Dedifferentiated amniotic fluid mesenchymal stem cell (primary cell): ENCODE measurements around the gene TOP2B.

Experiments
- DNase-seq: peaks from one replicate; pipeline ENCODE4 v3.0.0-alpha.2; 2016; ENCODE audit errors: extremely low spot score

Gene TOP2B

DNA sequence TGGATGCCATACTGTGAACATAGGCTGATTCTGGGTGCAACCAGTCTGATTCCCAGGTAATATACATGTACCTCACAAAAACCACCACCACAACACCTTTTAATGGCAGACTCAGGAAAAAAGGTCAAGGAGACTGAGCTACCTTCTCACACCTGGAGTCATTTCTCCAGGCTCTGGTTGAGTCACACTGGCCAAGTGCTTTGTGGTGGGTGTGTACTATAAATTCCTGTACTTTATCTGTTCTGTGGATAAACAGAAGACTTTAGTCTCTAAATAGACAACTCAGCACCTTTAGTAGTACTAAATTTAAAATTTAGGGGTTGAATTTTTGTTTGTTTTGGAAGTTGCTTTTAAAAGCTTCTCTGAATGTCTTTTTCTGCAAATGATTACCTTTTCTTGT is 46.7 kb downstream of the TOP2B start:
- no peak for DNase-seq

DNA sequence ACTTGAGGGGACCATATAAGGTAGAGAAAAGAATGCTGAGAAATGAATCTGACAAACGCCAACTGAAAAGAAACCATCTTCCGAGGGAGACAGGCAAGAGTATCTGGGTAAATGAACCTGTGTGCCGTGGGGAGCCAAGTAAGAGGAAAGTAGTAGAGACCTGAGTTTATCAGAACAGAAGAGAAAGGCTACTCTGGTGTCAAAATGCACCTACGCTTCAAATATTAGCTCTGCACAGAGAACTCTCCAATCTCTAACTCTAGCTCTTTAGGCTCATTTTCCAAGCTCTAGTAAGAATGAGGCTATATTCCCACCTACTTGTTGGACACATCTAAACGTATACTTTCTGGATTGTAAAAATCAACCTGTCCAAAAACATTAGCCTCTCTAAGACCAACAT is 53.5 kb downstream of the TOP2B start:
- no peak for DNase-seq

- no peak for DNase-seq
Measured at GRCh38 chr3:25610779-25611178, 53.9 kb downstream of the TOP2B start.

DNA sequence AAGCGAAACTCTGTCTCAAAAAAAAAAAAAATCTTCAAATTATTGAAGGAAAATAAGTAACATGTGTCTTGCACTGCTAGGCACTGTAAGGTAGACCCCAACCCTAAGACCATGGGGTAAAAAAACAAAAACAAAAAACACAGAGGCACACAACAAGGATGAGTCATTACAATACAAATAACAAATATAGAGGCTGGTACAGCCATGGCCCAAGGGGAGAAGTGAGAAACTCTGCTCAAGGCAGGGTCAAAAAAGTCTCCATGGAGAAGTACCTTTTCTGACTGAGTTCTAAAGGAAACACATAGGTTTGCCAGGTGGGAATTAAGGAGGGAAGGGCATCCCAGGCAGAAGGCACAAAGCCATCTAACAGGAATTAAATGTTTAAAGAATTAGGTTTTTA is 54.5 kb downstream of the TOP2B start:
- DNase-seq: no peak

DNA sequence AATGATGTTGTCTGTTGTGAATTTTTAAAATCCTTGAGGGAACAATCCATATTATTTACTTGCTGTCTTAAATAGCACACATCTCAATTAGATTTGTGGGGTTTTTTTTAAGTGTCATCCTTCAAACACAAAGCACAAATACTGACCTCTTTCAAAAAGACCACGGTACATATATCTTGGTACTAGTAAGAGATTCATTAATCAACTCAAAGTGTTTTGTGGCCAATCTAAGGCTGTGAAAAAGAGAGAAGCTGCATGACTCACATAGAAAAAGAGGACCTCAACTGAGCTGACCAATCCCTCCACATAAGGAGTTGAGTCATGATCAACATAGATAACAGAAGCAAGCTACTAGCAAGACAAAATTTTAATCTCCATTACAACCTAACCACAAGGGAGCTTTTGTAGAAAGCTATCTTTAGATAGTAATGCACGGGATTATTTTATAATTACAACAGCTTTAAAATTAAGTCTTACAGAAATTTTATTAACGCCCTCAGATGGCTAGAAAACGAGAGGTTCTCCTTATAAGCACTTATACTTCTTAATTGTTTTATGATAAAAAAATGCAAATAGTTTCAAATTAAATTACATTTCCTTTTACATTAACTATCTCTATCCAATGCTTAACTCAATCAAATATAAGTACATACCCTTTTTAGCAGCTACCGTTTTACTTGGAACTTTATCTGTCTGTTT is 60.5 kb downstream of the TOP2B start:
- DNase-seq: peak; percentile 45

- no peak for DNase-seq
Measured at GRCh38 chr3:25603703-25604102, 61.0 kb downstream of the TOP2B start.

DNA sequence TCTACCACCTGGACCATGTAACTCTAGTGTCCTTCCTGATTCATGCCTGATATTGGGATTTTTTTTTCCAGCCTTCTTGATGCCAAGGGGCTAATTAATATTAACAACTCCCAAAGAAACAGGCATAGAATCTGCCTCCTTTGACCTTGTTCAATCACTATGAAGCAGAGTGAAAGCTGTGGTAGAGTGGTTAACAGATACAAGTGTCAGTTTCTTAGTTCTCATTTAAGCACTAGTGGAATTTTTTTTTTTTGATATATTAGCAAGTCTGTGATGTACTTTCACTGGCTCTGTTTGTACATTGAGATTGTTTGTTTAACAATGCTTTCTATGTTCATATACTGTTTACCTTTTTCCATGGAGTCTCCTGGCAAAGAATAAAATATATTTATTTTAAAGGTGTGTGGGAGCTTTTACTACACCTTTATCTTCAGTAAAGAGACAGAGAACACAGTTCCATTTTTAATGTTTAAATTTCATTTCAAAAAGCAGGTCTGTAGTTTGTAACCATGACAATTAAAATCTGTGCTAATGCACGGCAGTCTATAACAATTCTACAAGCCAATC is 67.1 kb downstream of the TOP2B start:
- no peak for DNase-seq

- peak; percentile 89 for DNase-seq
Measured at GRCh38 chr3:25594007-25594502, 70.7 kb downstream of the TOP2B start.

GRCh38 chr3:25593001-25593400 is 71.7 kb downstream of the TOP2B start:
- DNase-seq: no peak

GRCh38 chr3:25592510-25592968 is 72.2 kb downstream of the TOP2B start:
- DNase-seq: peak; percentile 77

DNA sequence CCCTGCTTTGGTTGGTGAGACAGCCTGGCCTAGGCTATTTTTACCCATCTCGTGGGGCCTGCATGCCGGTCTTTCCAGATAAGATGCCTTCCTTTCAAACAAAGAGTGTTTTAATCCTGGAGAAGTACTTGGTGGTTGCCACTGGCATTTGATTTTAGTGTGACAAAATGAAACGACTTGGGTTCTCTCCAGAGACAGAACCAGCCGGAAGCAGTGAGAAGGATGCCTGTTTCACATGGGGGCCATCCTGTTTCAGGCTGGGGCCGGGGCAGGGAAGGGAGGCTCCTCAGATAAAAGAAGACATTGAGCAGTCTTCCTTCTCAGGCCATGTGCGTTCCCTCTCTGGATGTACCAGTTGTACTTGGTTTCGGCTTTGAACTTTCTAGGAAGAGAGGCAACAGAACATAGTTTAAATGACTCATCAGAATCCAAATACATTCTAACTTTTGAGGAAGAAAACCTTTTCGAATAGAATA is 74.9 kb downstream of the TOP2B start:
- DNase-seq: no peak

- DNase-seq: no peak
Measured at GRCh38 chr3:25589104-25589782, 75.5 kb downstream of the TOP2B start.

GRCh38 chr3:25588441-25589103 is 76.1 kb downstream of the TOP2B start:
- DNase-seq: no peak

DNA sequence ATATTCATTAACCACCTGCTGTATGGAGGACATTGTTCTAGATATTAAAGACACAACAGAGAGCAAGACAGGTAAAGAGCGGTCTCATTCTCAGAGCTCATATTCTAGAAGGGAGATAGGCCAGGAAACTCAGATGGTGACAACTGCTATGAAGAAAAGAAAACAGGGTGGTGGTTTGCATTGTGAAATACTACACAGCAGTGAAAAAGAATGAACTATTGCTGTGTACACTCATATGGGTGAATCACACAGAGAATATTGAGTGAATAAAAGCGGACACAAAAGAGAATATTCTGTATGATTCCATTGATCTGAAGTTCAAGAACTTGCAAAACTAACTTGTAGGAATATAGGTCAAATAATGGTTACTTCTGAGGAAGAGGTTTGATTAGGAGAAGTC is 76.7 kb downstream of the TOP2B start:
- no peak for DNase-seq

DNA sequence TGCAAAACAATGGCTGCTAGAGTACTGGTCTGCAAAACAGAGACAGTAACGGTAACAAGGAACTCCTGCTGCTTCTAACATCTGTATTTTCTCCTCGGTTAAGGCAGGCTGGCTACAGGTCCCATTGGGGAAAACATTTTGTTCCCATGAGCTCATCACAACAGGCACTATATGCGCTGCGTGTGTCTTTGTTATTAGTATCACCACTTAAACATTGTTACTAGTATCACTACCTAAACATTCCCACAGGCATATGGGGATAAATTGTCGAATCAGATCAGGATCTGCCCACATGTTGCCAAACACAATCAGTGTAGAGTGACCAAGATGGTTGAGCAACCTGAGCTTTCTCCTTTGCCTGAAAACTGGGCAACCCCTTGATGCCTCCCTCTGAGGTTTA is 77.2 kb downstream of the TOP2B start:
- DNase-seq: no peak

DNA sequence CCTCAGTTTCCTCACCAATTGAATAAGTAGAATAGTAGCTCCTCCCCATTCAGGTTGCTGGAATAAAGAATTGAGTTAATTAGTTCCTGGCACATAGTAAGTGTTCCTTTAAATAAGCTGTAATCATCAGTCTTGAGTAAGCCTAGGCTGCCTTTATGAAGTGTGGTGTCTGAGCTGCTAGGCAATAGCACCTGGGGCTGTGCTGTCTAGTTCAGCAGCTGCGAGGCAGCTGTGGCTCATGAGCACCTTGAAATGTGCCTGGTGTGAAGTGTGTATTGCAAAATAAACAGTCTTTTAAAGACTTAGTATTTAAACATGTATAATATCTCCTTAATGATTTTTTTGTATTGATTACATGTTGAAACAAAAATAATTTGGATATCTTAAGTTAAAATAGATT is 77.6 kb downstream of the TOP2B start:
- DNase-seq: no peak

- no peak for DNase-seq
Measured at GRCh38 chr3:25586553-25586952, 78.2 kb downstream of the TOP2B start.

DNA sequence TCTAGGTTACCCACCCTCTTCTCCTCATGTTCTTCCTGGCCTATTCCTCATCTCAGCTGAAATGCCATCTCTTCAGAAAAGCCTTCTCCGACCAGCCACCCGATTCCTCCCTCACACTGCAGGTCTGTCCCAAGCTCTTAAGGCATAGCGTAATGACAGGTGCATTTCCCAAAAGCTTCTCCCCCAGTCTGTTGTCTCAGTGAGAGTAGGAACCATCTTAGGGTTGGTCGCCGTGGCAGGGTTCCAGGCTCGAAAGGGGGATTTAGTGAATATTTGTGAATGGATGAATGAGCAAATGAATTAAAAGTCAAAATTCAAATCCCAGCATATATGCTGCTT is 78.6 kb downstream of the TOP2B start:
- no peak for DNase-seq

DNA sequence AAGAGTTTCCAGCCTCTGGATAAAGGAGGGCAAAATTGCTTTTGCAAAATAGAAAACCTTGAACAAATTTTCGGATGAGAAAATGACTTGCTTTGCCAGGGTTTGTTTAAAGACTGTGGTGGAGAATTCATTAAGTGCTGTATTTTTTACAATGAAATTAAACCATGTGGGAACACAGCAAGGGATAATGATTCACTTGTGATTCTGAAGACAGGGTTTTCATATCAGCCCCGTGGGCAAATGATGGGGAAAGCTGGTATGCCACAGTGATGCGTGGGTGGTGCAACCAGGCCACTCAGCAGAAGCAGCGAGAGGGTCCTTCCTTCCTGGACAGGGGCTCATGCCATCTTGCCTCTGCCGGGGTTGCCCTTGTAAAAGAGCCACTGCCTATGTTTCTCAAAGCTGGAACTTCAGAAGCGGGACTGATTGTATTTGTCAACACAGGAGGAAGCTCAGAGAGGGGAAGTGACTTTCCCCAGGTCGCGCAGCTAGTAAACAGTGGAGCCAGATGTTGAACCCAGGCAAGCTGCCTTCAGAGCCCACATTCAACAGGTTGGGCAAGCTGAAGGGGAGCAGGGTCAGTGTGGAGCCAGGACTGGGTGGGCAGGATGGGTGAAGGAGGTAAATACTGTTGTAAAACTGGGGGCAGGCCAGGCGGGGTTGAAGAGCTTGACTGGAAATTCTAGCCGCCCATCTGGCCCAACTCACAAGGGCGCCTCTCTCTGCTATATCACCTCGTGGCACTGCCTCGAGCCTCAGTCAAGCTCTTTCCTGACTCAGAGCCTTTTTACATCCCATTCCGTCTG is 79.1 kb downstream of the TOP2B start:
- no peak for DNase-seq

GRCh38 chr3:25584011-25584789 is 80.5 kb downstream of the TOP2B start:
- DNase-seq: no peak

GRCh38 chr3:25583343-25583742 is 81.4 kb downstream of the TOP2B start:
- no peak for DNase-seq
